HPDE6-E6E7 (cell line): ENCODE measurements around the gene TNIK.
A peak's percentile ranks its signal among the peaks of the same experiment; 100 is the strongest.

ENCODE experiments used
- DNase-seq: peaks from one replicate; pipeline ENCODE4 v3.0.0; 2011; ENCODE audit warnings: missing footprints; ENCODE audit errors: extremely low spot score

TNIK gene

GRCh38 chr3:171090321-171090720 is 369.9 kb downstream of the TNIK start:
- DNase-seq = no peak

- peak; percentile 46 for DNase-seq
These were observed 371.0 kb downstream of the TNIK start for GRCh38 chr3:171088964-171089754.

GRCh38 chr3:171088496-171088895 is 371.7 kb downstream of the TNIK start:
- DNase-seq = no peak

GRCh38 chr3:171086914-171087313 is 373.3 kb downstream of the TNIK start:
- no peak for DNase-seq

- no peak for DNase-seq
These were observed 382.9 kb downstream of the TNIK start for GRCh38 chr3:171077261-171077660.

- DNase-seq = no peak
These were observed 387.8 kb downstream of the TNIK start for GRCh38 chr3:171072432-171072831.

- DNase-seq = no peak
These were observed 391.5 kb downstream of the TNIK start for GRCh38 chr3:171068658-171069057.

- no peak for DNase-seq
These were observed 394.0 kb downstream of the TNIK start for GRCh38 chr3:171066206-171066605.

GRCh38 chr3:171065732-171066131 is 394.5 kb downstream of the TNIK start:
- DNase-seq = no peak

- no peak for DNase-seq
These were observed 395.7 kb downstream of the TNIK start for GRCh38 chr3:171064461-171064860.

GRCh38 chr3:171061749-171062148 is 398.5 kb downstream of the TNIK start:
- DNase-seq = no peak

GRCh38 chr3:171059978-171060377 is 400.2 kb downstream of the TNIK start:
- DNase-seq = no peak

GRCh38 chr3:171058873-171059603 is 401.2 kb downstream of the TNIK start:
- DNase-seq = no peak

GRCh38 chr3:171058058-171058457 is 402.1 kb downstream of the TNIK start:
- no peak for DNase-seq

- DNase-seq = no peak
These were observed 403.1 kb downstream of the TNIK start for GRCh38 chr3:171057072-171057471.

- DNase-seq = no peak
These were observed 403.7 kb downstream of the TNIK start for GRCh38 chr3:171056528-171056927.

- DNase-seq = no peak
These were observed 404.6 kb downstream of the TNIK start for GRCh38 chr3:171055336-171056178.

GRCh38 chr3:171054921-171055320 is 405.3 kb downstream of the TNIK start:
- DNase-seq = no peak

- DNase-seq = no peak
These were observed 406.0 kb downstream of the TNIK start for GRCh38 chr3:171054231-171054630.

- peak; percentile 64 for DNase-seq
These were observed 410.3 kb downstream of the TNIK start for GRCh38 chr3:171049861-171050444.

- no peak for DNase-seq
These were observed 413.4 kb downstream of the TNIK start for GRCh38 chr3:171046760-171047159.
